ENCODE results near the gene ABLIM1. TPM values are rescaled to one million over a fixed set of nuclear protein-coding genes. Genes with fewer than 3 reads are reported as not detected.

The ABLIM1 gene
- total and polyA plus RNA-seq, 2 of the 4 experiments (the other 2 are of a cell fraction), result 7.7 to 9.9 TPM

DNA sequence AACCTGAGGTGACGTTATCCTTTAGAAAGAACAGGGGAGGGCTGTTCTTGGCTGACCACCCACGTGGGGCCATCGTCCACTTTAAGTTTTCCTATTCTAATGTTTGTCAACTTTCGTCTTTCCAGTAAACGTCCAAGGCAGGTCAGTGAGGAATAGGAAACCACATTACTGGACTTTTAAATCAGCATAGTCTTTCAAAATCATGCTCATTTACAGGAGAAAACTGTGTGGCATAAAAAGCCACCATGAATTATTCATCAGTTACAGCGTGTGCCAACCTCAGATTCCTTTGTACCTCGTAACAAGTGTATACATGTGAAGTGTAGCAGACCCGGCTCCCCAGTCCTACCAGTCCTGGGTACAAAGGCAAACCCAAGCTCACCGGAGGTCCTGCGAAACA, 25.1 kb upstream of the ABLIM1 start:
- DNase-seq, result no peak
- no peak overlapping the region for H3K4ac ChIP-seq (ENCODE audit: low read depth, low read length)
- peaks cover 10% of the 10 kb centered on the region for H3K4me1 ChIP-seq (ENCODE audit: control insufficient read depth, insufficient read depth, low read length)
- H3K4me2 ChIP-seq (ENCODE audit: low read depth, low read length), result no peak overlapping the region
- H2BK15ac ChIP-seq (ENCODE audit: low read depth, low read length), result 0 out of 3 replicates have a peak overlapping the region, but pooled peaks have one; percentile 46
- no peak overlapping the region for H3K56ac ChIP-seq (ENCODE audit: extremely low read depth, insufficient read depth, low read length)
- H2BK20ac ChIP-seq (ENCODE audit: low read depth, low read length), result no peak overlapping the region
- no peaks in the 10 kb centered on the region for H3K9me3 ChIP-seq (ENCODE audit: control insufficient read depth, insufficient read depth, low read length)
- no peak overlapping the region for H4K5ac ChIP-seq (ENCODE audit: low read depth, low read length)
- no peak overlapping the region for H3K14ac ChIP-seq (replicated peaks; ENCODE audit: low read depth, low read length)
- CTCF ChIA-PET, result no interaction called here
- H3K27me3 ChIP-seq (ENCODE audit: control insufficient read depth, insufficient read depth, low read length), result no peaks in the 10 kb centered on the region
- no peak overlapping the region for H3K9ac ChIP-seq (ENCODE audit: low read depth, low read length)
- no peak overlapping the region for H3K18ac ChIP-seq (ENCODE audit: low read depth, low read length)
- 87% methylated on average over 3 of the region's 10 CpGs; no CpG with 5 or more reads in 1 of the 2 experiments for WGBS, 2 experiments (ENCODE audit: extremely low coverage in 2 of 2, insufficient read length in 1 of 2)
- no peak overlapping the region for H3K4me3 ChIP-seq (ENCODE audit: insufficient read depth, low read depth, low read length)
- POLR2A ChIA-PET (ENCODE audit: unreplicated experiment), result no interaction called here
- BruUV-seq (replicated peaks), result no TSS peak
- H3K23ac ChIP-seq (ENCODE audit: low read depth, low read length), result no peak overlapping the region
- no peak for TF ChIP-seq RFX5 (IDR thresholded peaks at IDR 0.05; ENCODE audit: low read depth, low read length)
- no peak for TF ChIP-seq FOS (IDR thresholded peaks at IDR 0.05; ENCODE audit: low read depth, low read length)
- TF ChIP-seq, protein P1, sequence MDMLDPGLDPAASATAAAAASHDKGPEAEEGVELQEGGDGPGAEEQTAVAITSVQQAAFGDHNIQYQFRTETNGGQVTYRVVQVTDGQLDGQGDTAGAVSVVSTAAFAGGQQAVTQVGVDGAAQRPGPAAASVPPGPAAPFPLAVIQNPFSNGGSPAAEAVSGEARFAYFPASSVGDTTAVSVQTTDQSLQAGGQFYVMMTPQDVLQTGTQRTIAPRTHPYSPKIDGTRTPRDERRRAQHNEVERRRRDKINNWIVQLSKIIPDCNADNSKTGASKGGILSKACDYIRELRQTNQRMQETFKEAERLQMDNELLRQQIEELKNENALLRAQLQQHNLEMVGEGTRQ (IDR thresholded peaks at IDR 0.05; ENCODE audit: low read depth, low read length), result no peak
- no peak for TF ChIP-seq NFE2L2 (IDR thresholded peaks at IDR 0.05; ENCODE audit: low read depth, low read length)
- no peak for TF ChIP-seq MAFK (IDR thresholded peaks at IDR 0.05; ENCODE audit: low read depth, low read length)
- TF ChIP-seq MXI1 (IDR thresholded peaks at IDR 0.05; ENCODE audit: borderline replicate concordance, low read depth, low read length), result no peak
- no peak for TF ChIP-seq CTCF (conservative IDR thresholded peaks at IDR 0.05; ENCODE audit: low read depth, low read length)
- no peak for TF ChIP-seq RAD21 (IDR thresholded peaks at IDR 0.05; ENCODE audit: low read length)
- TF ChIP-seq ELK1 (IDR thresholded peaks at IDR 0.05; ENCODE audit: borderline replicate concordance, low read depth, low read length), result no peak
- no peak for TF ChIP-seq MAZ (IDR thresholded peaks at IDR 0.05; ENCODE audit: borderline replicate concordance, low read depth, low read length)
- TF ChIP-seq SMC3 (IDR thresholded peaks at IDR 0.05; ENCODE audit: low read depth, low read length), result no peak
- no peak for TF ChIP-seq BHLHE40 (IDR thresholded peaks at IDR 0.05; ENCODE audit: low read depth, low read length)
- TF ChIP-seq CEBPB (IDR thresholded peaks at IDR 0.05; ENCODE audit: low read depth, low read length), result no peak
- no peak for TF ChIP-seq POLR2A (IDR thresholded peaks at IDR 0.05; ENCODE audit: low read depth, low read length)
- TF ChIP-seq CHD1 (IDR thresholded peaks at IDR 0.05; ENCODE audit: low read depth, low read length), result no peak
- TF ChIP-seq RCOR1 (IDR thresholded peaks at IDR 0.05; ENCODE audit: insufficient replicate concordance, low read length), result no peak
- no peak overlapping the region for H4K91ac ChIP-seq (ENCODE audit: insufficient read depth, low read depth, low read length)
- no peaks in the 10 kb centered on the region for H3K36me3 ChIP-seq (ENCODE audit: control insufficient read depth, insufficient read depth, low read length)
- no peaks in the 10 kb centered on the region for H4K20me1 ChIP-seq (ENCODE audit: insufficient read depth, low read length)
- no peak overlapping the region for H2BK120ac ChIP-seq (ENCODE audit: low read depth, low read length)
- intact Hi-C loops (cut with micrococcal nuclease) (loop anchor here (5.0 kb wide), 1 partner anchor 51 kb away; no protein-coding TSS in a partner anchor), dilution Hi-C loops (cut with HindIII; ENCODE audit: low sequenced_read_pairs, unreplicated experiment) (no loop called here), in situ Hi-C loops (cut with MboI; ENCODE audit: low sequenced_read_pairs) (no loop called here)
- peaks cover 0 to 3% of the 10 kb centered on the region in 2 experiments; a peak in 1 of 4 replicates for H3K79me1 ChIP-seq (ENCODE audit: low read depth in 1 of 2, low read length in 2 of 2)
- H2AFZ ChIP-seq (replicated peaks; ENCODE audit: low read length, poor library complexity), result no peak overlapping the region
- peaks cover 18% of the 10 kb centered on the region for H3K9me1 ChIP-seq (ENCODE audit: insufficient read depth, low read length)
- no peak overlapping the region for H3K27ac ChIP-seq (ENCODE audit: insufficient read depth, low read length)
- ATAC-seq (ENCODE audit: low read depth), result no peak
- no peak overlapping the region for H4K8ac ChIP-seq (ENCODE audit: low read depth in 2 of 2, low read length in 2 of 2)
- no peak overlapping the region for H2AK9ac ChIP-seq (replicated peaks; ENCODE audit: low read depth, low read length, poor library complexity)
- H2AK5ac ChIP-seq (ENCODE audit: low read depth, low read length), result peak overlapping the region; percentile 68; the same call in 1 of the 2 replicates
- H2BK5ac ChIP-seq (ENCODE audit: low read depth, low read length, poor library complexity, severe bottlenecking), result no peak overlapping the region

Measured in IMR-90 (cell line).